Hematopoietic multipotent progenitor cell (in vitro differentiated cells): ENCODE results near the gene KCNJ1. TPM values are rescaled to one million over a fixed set of nuclear protein-coding genes. Genes with fewer than 3 reads are reported as not detected.
A peak's percentile ranks its signal among the peaks of the same experiment; 100 is the strongest.

Experiments used
- DNase-seq, 3 donors: peaks; one replicate each; pipeline ENCODE4 v3.0.0-alpha.2; 2011 to 2015; ENCODE audit warnings: low read depth in 2 of 3, low spot score in 2 of 3
- total RNA-seq: library from RNA; depleted of rRNA; stranded (reverse); fragments of >200 nt; gene quantifications from one replicate; pipeline ENCODE4 v1.2.3, GENCODE V29; 2012

The KCNJ1 gene
- total RNA-seq, 1 donor, result under 0.01 TPM

GRCh38 chr11:128827191-128827893, 39.8 kb downstream of the KCNJ1 start:
- DNase-seq, result no peak

GRCh38 chr11:128825050-128825784, 41.9 kb downstream of the KCNJ1 start:
- no peak for DNase-seq

GRCh38 chr11:128824191-128825049, 42.7 kb downstream of the KCNJ1 start:
- no peak for DNase-seq

GRCh38 chr11:128823753-128824152, 43.3 kb downstream of the KCNJ1 start:
- no peak for DNase-seq

GRCh38 chr11:128822130-128822529, 45.0 kb downstream of the KCNJ1 start:
- DNase-seq, result no peak

GRCh38 chr11:128821556-128821955, 45.5 kb downstream of the KCNJ1 start:
- no peak for DNase-seq

GRCh38 chr11:128819198-128819597, 47.9 kb downstream of the KCNJ1 start:
- DNase-seq, result no peak

GRCh38 chr11:128814856-128815705, 52.0 kb downstream of the KCNJ1 start:
- DNase-seq, result peak in 1 of 3 donors; percentile 21

- DNase-seq, result no peak
Observed at GRCh38 chr11:128813729-128814128, 53.4 kb downstream of the KCNJ1 start.

GRCh38 chr11:128810784-128811514, 56.1 kb downstream of the KCNJ1 start:
- DNase-seq, result no peak

GRCh38 chr11:128809128-128809527, 58.0 kb downstream of the KCNJ1 start:
- no peak for DNase-seq

- DNase-seq, result no peak
Observed at GRCh38 chr11:128807909-128808308, 59.2 kb downstream of the KCNJ1 start.

GRCh38 chr11:128806506-128807261, 60.4 kb downstream of the KCNJ1 start:
- no peak for DNase-seq

- no peak for DNase-seq
Observed at GRCh38 chr11:128804481-128804880, 62.6 kb downstream of the KCNJ1 start.

- DNase-seq, result no peak
Observed at GRCh38 chr11:128803449-128804245, 63.4 kb downstream of the KCNJ1 start.

- peak in 2 of 3 donors; percentile 9 to 16 for DNase-seq
Observed at GRCh38 chr11:128803011-128803410, 64.1 kb downstream of the KCNJ1 start.

GRCh38 chr11:128802358-128802981, 64.6 kb downstream of the KCNJ1 start:
- no peak for DNase-seq
